HG03439 (cell line): ENCODE data around the gene MRPL41.
"Not testable (repeated sequence)": the region's sequence is repeated elsewhere in the genome, so short reads cannot be mapped to it uniquely, and the experiment has no call there.

Experiments used
- ATAC-seq: cut with Tn5 transposase; IDR thresholded peaks from one replicate; pipeline ENCODE4 v1.9.1; 2021; ENCODE audit warnings: mild to moderate bottlenecking, moderate library complexity; ENCODE audit not compliant: unreplicated experiment

The MRPL41 gene

GRCh38 chr9:137550958-137551263, 768 bp upstream of the MRPL41 start:
- not testable (repeated sequence) for ATAC-seq

GRCh38 chr9:137552022-137552768, 516 bp downstream of the MRPL41 start:
- ATAC-seq, result peak; percentile 20

- not testable (repeated sequence) for ATAC-seq
These were observed 2.0 kb downstream of the MRPL41 start for GRCh38 chr9:137553654-137554053.

GRCh38 chr9:137554349-137554748, 2.7 kb downstream of the MRPL41 start:
- ATAC-seq, result no peak

- ATAC-seq, result no peak
These were observed 3.5 kb downstream of the MRPL41 start for GRCh38 chr9:137555179-137555578.

- no peak for ATAC-seq
These were observed 4.6 kb downstream of the MRPL41 start for GRCh38 chr9:137556069-137556838.

- no peak for ATAC-seq
These were observed 6.4 kb downstream of the MRPL41 start for GRCh38 chr9:137558127-137558526.

GRCh38 chr9:137564134-137564533, 12.5 kb downstream of the MRPL41 start:
- no peak for ATAC-seq

- ATAC-seq, result no peak
These were observed 13.2 kb downstream of the MRPL41 start for GRCh38 chr9:137564817-137565411.

GRCh38 chr9:137568445-137568844, 16.8 kb downstream of the MRPL41 start:
- ATAC-seq, result not testable (repeated sequence)

GRCh38 chr9:137569609-137570203, 18.0 kb downstream of the MRPL41 start:
- no peak for ATAC-seq

- no peak for ATAC-seq
These were observed 18.9 kb downstream of the MRPL41 start for GRCh38 chr9:137570566-137570965.

- ATAC-seq, result no peak
These were observed 22.5 kb downstream of the MRPL41 start for GRCh38 chr9:137574192-137574591.

GRCh38 chr9:137575364-137575715, 23.7 kb downstream of the MRPL41 start:
- ATAC-seq, result no peak

- ATAC-seq, result no peak
These were observed 24.2 kb downstream of the MRPL41 start for GRCh38 chr9:137575716-137576411.

GRCh38 chr9:137578518-137579258, 27.0 kb downstream of the MRPL41 start, which contains the start of gene DPH7:
DPH7 (minus strand) TSS chr9:137578925; CDS start chr9:137578777, 148 bp downstream.
- peak; percentile 81 for ATAC-seq

GRCh38 chr9:137579259-137579604, 27.6 kb downstream of the MRPL41 start:
- no peak for ATAC-seq

- ATAC-seq, result no peak
These were observed 28.7 kb downstream of the MRPL41 start for GRCh38 chr9:137580209-137580953.

- no peak for ATAC-seq
These were observed 29.3 kb downstream of the MRPL41 start for GRCh38 chr9:137580954-137581322.
